ENCODE measurements around the gene RMI2. TPM values are rescaled to one million over a fixed set of nuclear protein-coding genes. Genes with fewer than 3 reads are reported as not detected.

The RMI2 gene
- total RNA-seq, 1 donor from 2014 or later, result 5.6 TPM

GRCh38 chr16:11389631-11390565, 44.6 kb downstream of the RMI2 start:
- Histone ChIP-seq H3K36me3 (ENCODE audit: control insufficient read depth, insufficient read depth, low read length) (no peaks in the 10 kb centered on the region), H3K4me3 (ENCODE audit: low read depth, low read length) (no peak overlapping the region), H3K27me3 (ENCODE audit: control insufficient read depth, insufficient read depth, low read length) (peaks cover 4% of the 10 kb centered on the region)
- no peak for DNase-seq (ENCODE audit: low read depth)
- no peak for TF ChIP-seq CTCF (IDR thresholded peaks at IDR 0.05; ENCODE audit: insufficient read depth, low read length, poor library complexity, severe bottlenecking)

GRCh38 chr16:11390573-11391495, 45.6 kb downstream of the RMI2 start:
- TF ChIP-seq CTCF (IDR thresholded peaks at IDR 0.05; ENCODE audit: insufficient read depth, low read length, poor library complexity, severe bottlenecking), result no peak
- no peaks in the 10 kb centered on the region for H3K36me3 ChIP-seq (ENCODE audit: control insufficient read depth, insufficient read depth, low read length)
- DNase-seq (ENCODE audit: low read depth), result no peak
- H3K27me3 ChIP-seq (ENCODE audit: control insufficient read depth, insufficient read depth, low read length), result peaks cover 4% of the 10 kb centered on the region
- H3K4me3 ChIP-seq (ENCODE audit: low read depth, low read length), result no peak overlapping the region

- no peak for DNase-seq (ENCODE audit: low read depth)
- Histone ChIP-seq H3K27me3 (ENCODE audit: control insufficient read depth, insufficient read depth, low read length) (peaks cover 4% of the 10 kb centered on the region), H3K4me3 (ENCODE audit: low read depth, low read length) (no peak overlapping the region), H3K36me3 (ENCODE audit: control insufficient read depth, insufficient read depth, low read length) (no peaks in the 10 kb centered on the region)
- TF ChIP-seq CTCF (IDR thresholded peaks at IDR 0.05; ENCODE audit: insufficient read depth, low read length, poor library complexity, severe bottlenecking), result no peak
Measured at GRCh38 chr16:11391576-11391975, 46.3 kb downstream of the RMI2 start.

GRCh38 chr16:11392041-11392581, 46.9 kb downstream of the RMI2 start:
- no peak overlapping the region for H3K4me3 ChIP-seq (ENCODE audit: low read depth, low read length)
- no peak for TF ChIP-seq CTCF (IDR thresholded peaks at IDR 0.05; ENCODE audit: insufficient read depth, low read length, poor library complexity, severe bottlenecking)
- H3K36me3 ChIP-seq (ENCODE audit: control insufficient read depth, insufficient read depth, low read length), result no peaks in the 10 kb centered on the region
- no peak for DNase-seq (ENCODE audit: low read depth)
- H3K27me3 ChIP-seq (ENCODE audit: control insufficient read depth, insufficient read depth, low read length), result peaks cover 4% of the 10 kb centered on the region

- no peak for TF ChIP-seq CTCF (IDR thresholded peaks at IDR 0.05; ENCODE audit: insufficient read depth, low read length, poor library complexity, severe bottlenecking)
- DNase-seq (ENCODE audit: low read depth), result no peak
- Histone ChIP-seq H3K4me3 (ENCODE audit: low read depth, low read length) (no peak overlapping the region), H3K27me3 (ENCODE audit: control insufficient read depth, insufficient read depth, low read length) (peaks cover 2% of the 10 kb centered on the region), H3K36me3 (ENCODE audit: control insufficient read depth, insufficient read depth, low read length) (no peaks in the 10 kb centered on the region)
Measured at GRCh38 chr16:11393366-11393765, 48.1 kb downstream of the RMI2 start.

Data from kidney epithelial cell (primary cell).